Stimulated activated CD4-positive, alpha-beta T cell treated with anti-CD3 and anti-CD28 coated beads, Interleukin-1b, Interleukin-23, amount 100 ng/mL, for 1 hour (primary cell): Measurements from ENCODE around the gene RAB5A.
"Not testable (repeated sequence)": the region's sequence is repeated elsewhere in the genome, so short reads cannot be mapped to it uniquely, and the experiment has no call there.

Source experiments
- DNase-seq, 2 donors: peaks; one replicate each; pipeline ENCODE4 v3.0.0-alpha.2; 2020; ENCODE audit warnings: low read depth in 2 of 2

Gene RAB5A

GRCh38 chr3:19947549-19948225 lies 790 bp downstream of the RAB5A start:
- peak; percentile 0 to 15 for DNase-seq

- DNase-seq: no peak
These were observed 1.3 kb downstream of the RAB5A start for GRCh38 chr3:19948226-19948591.

GRCh38 chr3:19950316-19950715 lies 3.4 kb downstream of the RAB5A start:
- no peak for DNase-seq

GRCh38 chr3:19954676-19955075 lies 7.8 kb downstream of the RAB5A start:
- DNase-seq: no peak

GRCh38 chr3:19957354-19957753 lies 10.5 kb downstream of the RAB5A start:
- DNase-seq: not testable (repeated sequence)

GRCh38 chr3:19959505-19959904 lies 12.6 kb downstream of the RAB5A start:
- no peak for DNase-seq

GRCh38 chr3:19960696-19961095 lies 13.8 kb downstream of the RAB5A start:
- no peak for DNase-seq

- no peak for DNase-seq
These were observed 15.1 kb downstream of the RAB5A start for GRCh38 chr3:19961960-19962359.

- DNase-seq: no peak
These were observed 20.3 kb downstream of the RAB5A start for GRCh38 chr3:19967208-19967607.

- DNase-seq: no peak
These were observed 20.9 kb downstream of the RAB5A start for GRCh38 chr3:19967812-19968211.

- DNase-seq: no peak
These were observed 23.4 kb downstream of the RAB5A start for GRCh38 chr3:19970327-19970726.

GRCh38 chr3:19972054-19972453 lies 25.2 kb downstream of the RAB5A start:
- no peak for DNase-seq

- not testable (repeated sequence) for DNase-seq
These were observed 42.0 kb downstream of the RAB5A start for GRCh38 chr3:19988904-19989303.

GRCh38 chr3:19994796-19995195 lies 47.9 kb downstream of the RAB5A start:
- no peak for DNase-seq

GRCh38 chr3:19997502-19997901 lies 50.6 kb downstream of the RAB5A start:
- DNase-seq: no peak

- no peak for DNase-seq
These were observed 55.0 kb downstream of the RAB5A start for GRCh38 chr3:20001932-20002331.

GRCh38 chr3:20007960-20008359 lies 61.1 kb downstream of the RAB5A start:
- DNase-seq: no peak

- no peak for DNase-seq
These were observed 61.7 kb downstream of the RAB5A start for GRCh38 chr3:20008646-20009045.

GRCh38 chr3:20012164-20012563 lies 65.3 kb downstream of the RAB5A start, which contains the start of gene PP2D1:
Gene PP2D1, minus strand, starts transcription at chr3:20012264. Its CDS starts 192 bp downstream, at chr3:20012072.
- DNase-seq: no peak

GRCh38 chr3:20013396-20013795 lies 66.5 kb downstream of the RAB5A start:
- no peak for DNase-seq

- DNase-seq: no peak
These were observed 68.6 kb downstream of the RAB5A start for GRCh38 chr3:20015525-20015924.

- not testable (repeated sequence) for DNase-seq
These were observed 69.2 kb downstream of the RAB5A start for GRCh38 chr3:20016076-20016475.

- no peak for DNase-seq
These were observed 76.2 kb downstream of the RAB5A start for GRCh38 chr3:20022954-20023622.
